ENCODE data around the gene RAMACL.

Gene RAMACL

DNA sequence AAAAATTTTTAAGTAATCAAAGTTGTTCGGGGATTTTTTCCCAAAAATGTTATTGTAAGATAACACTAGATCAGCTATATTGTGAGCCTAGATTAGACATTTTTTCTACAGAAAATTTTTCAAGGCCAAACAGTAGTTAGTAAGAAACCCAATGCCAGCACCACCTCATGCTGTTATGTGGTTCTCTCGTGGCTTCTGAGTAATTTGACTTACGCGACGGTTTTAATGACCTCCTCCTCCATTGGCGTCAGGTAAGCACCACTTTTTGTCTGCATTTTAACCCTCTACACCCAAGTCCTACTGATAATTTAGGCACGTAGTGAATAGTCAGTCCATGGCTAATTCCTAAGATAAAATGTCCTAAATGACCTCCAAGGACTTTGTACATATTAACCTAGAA is 30.9 kb upstream of the RAMACL start:
- no peak for DNase-seq

GRCh38 chr6:166616261-166617238 is 30.1 kb upstream of the RAMACL start:
- no peak for DNase-seq

GRCh38 chr6:166615059-166615770 is 28.7 kb upstream of the RAMACL start:
- DNase-seq: no peak

- DNase-seq: no peak
These were observed 28.1 kb upstream of the RAMACL start for GRCh38 chr6:166614589-166614988.

DNA sequence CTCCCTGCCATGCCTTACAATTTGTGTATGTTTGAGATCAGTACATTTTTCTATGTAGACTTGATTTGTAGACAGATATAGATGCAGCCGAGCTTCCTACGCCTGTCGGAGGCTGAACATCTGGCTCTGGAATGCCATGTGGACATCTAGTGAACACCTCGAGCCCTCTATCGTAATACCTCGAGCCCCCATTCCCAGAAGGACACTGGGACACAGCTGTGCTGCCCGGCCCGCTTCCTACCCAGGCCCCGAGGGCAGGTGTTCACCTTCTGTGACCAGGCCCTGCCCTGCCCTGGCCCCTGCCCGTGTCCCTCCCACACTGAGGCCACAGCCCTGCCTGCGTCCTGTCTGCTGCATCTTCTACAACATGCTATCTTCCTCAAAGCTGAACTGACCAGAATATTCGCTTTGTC is 27.7 kb upstream of the RAMACL start:
- DNase-seq: no peak

- DNase-seq: no peak
These were observed 26.5 kb upstream of the RAMACL start for GRCh38 chr6:166613027-166613426.

DNA sequence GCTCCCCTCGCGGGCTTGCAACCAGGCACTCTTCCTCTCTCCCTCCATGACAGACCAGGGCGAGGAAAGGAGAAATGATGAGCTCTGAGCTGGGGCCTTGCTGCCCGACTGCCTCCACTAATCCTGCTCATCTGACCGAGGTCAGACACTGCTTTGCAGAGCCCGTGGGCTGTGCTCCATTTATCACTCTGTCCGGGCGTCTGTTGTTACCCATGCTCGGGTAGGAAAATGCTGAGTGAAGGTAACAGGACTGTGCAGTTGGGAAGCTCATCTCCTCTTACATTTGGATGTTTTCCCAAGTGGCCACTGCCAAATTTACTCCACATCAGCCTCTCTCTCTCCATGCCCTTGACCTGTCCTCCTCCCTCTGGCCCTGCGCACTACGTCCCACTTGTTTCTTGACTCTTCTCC is 26.0 kb upstream of the RAMACL start:
- no peak for DNase-seq

GRCh38 chr6:166611631-166612030 is 25.2 kb upstream of the RAMACL start:
- no peak for DNase-seq

DNA sequence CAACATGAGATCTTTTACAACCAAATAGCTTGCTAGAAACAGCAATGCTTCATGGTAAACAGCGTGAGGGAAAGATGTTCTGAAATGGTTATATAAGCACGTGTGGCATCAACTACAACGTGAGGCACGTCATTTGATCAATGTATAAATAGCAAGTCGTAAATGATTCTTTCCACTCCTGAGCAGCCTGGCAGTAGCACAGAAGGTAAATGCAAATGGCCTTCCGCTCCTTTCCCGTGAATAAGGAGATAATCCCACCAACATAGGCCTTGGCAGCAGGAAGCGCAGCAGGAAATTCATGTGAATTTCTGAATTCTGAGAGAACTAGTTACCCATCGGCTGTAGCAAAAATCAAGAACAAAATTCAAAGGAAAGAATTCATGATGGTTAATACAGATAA is 23.6 kb upstream of the RAMACL start:
- DNase-seq: no peak

- no peak for DNase-seq
These were observed 22.3 kb upstream of the RAMACL start for GRCh38 chr6:166608774-166609173.

DNA sequence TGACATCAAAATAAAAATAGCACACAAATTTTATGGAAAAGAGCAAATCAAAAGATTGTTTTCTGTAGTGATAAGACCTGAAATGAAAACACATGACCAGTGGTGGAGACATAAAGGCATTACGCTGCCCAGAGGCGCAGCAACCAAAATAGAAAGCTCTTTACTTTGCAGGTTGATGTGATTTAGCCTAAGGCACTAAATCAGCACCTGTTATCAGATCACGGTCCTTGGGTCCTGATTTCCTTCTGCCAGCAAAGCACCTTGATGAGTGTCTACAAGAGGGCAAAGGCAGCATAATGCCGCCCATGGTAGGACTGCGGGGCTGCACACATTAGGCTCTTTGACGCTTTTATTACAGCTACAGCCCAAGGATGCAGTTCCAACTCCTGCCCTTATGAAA is 19.3 kb upstream of the RAMACL start:
- DNase-seq: no peak

- DNase-seq: no peak
These were observed 18.4 kb upstream of the RAMACL start for GRCh38 chr6:166604911-166605310.

- DNase-seq: no peak
These were observed 17.9 kb upstream of the RAMACL start for GRCh38 chr6:166604328-166604727.

GRCh38 chr6:166603043-166603690 is 16.7 kb upstream of the RAMACL start:
- no peak for DNase-seq

- no peak for DNase-seq
These were observed 15.5 kb upstream of the RAMACL start for GRCh38 chr6:166601956-166602355.

- DNase-seq: no peak
These were observed 14.5 kb upstream of the RAMACL start for GRCh38 chr6:166600931-166601330.

DNA sequence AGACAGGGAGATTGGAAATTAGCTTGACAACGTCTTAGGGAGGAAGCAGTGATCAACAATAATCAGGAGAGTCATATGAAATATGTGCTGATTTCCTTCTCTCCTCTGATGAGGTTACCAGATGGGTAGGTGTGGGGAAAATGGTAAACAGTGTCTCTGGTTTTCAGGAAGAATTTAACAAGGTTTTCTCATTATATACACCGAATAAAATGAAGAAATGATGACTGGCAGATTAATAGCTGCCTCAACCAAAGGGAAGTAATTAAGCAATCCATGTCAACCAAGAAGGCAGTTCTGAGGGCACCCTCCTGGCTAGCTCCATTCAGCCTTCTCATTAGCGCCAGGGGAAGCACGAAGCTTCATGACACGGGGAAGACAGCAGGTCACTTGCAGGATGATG is 12.7 kb upstream of the RAMACL start:
- DNase-seq: peak; percentile 52

DNA sequence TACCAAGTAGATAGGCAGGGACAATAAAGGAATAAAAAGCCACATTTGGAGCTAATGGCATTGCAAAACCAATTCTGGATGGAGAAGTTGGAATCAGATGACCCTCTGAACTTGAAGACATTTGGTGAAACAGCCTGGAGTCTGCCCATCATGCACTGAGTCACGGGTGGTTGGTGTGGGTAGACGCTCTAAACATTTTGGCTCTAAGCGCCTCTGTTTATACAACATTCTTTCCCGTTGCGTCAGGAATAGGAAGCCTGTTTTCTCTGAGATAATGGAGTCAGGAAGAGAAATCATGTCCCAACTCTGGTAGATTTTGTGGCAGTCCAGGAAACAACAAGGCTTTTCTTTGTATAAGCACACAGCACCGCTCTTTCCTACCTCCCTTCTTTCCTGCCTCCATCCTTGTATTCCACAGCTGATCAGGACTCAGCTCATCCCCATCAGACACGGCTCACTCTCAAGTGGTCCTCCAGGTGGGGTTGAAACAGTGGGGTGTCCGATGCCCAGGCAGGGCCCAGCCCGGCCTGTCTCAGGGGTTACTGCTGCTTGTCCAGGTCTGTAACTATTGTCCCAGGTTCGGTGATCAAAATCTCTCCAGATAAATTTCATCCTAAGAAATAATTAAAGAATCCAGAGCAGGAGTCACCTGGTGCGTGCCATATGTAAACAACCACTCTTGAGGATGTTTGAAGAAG is 12.1 kb upstream of the RAMACL start:
- DNase-seq: peak; percentile 91

DNA sequence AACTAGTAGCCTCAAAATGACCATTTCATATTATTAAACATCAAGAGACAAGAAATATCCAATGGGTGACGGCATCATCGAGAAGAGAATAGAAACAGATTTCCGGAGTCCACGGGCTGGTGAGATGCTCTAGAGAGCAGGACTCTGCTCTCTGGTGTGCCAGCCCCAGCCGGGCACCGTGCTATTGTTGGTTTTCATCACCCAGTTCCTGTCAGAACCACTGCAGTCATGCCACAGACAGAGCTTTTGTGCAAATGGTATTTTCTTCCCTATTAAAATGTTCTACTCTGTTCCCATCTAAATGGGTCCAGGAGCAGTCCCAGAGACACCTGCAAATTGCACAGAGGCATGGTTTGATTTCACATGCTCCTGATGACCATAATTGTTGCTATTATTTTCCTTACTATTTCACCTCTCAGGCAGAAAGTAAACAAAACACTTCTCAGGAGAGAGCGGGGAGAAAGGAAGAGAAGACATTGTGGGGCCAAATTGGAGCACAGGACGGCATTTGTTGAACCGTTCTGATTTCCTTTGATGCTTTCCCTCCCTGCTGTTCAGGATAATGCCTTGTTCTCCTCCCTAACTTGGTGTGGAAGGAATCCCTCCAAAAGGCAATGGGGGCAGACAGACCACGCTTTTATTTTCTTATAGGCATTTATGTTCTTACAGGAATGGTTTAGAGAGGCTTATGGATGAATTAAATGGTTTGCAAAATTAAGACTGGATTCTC is 11.4 kb upstream of the RAMACL start:
- DNase-seq: no peak

GRCh38 chr6:166596776-166597507 is 10.5 kb upstream of the RAMACL start:
- DNase-seq: peak; percentile 63

DNA sequence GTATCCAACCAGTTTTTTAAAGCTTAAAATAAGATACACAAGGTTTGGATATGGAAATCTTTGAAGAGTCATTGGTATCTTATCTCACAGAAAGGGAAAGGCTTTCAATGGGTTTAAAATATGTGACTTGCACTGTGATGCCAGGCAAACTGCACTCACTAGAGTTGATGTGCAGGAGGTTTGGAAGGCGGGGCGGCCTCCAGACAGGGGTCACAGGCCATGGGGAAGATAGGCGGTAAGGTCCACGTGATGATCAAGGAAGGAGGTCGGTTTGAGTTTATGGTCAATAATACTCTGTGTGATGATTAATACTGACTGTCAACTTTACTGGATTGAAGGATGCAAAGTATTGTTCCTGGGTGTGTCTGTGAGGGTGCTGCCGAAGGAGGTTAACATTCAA is 9.5 kb upstream of the RAMACL start:
- DNase-seq: no peak

All from suppressor macrophage treated with lipopolysaccharide for 4 hours (primary cell).